Body of pancreas (tissue), 4 donors: ENCODE measurements around the gene SLC7A6OS. TPM values are rescaled to one million over a fixed set of nuclear protein-coding genes. Genes with fewer than 3 reads are reported as not detected.

Source experiments
- ATAC-seq: fragments of 150-250 bp; one replicate; pipeline ENCODE4 v1.9.1; 2016
- DNase-seq, 4 donors: peaks; one replicate each; pipeline ENCODE4 v3.0.0-alpha.2; 2019
- H3K27ac ChIP-seq, 4 donors: fragments of 200-600 bp; sonication (generic); 1 replicate in 3 of 4; 2 replicates in 1 of 4; pipeline versions ENCODE4 v1.5.1 to v1.6.1; 2016 to 2019; ENCODE audit warnings: mild to moderate bottlenecking in 1 of 4, mixed read lengths in 1 of 4, moderate library complexity in 1 of 4
- H3K27me3 ChIP-seq, 2 donors: fragments of 200-600 bp; sonication (generic); one replicate each; pipeline ENCODE4 v1.6.0; 2016; ENCODE audit warnings: mild to moderate bottlenecking in 1 of 2
- H3K36me3 ChIP-seq, 2 donors: fragments of 200-600 bp; sonication (generic); replicated peaks in 1 of 2; 2 replicates each; pipeline ENCODE4 v1.5.1; 2016; ENCODE audit warnings: low read depth in 2 of 2; ENCODE audit not compliant: insufficient read depth in 1 of 2
- H3K4me1 ChIP-seq: fragments of 200-600 bp; sonication (generic); one replicate; pipeline ENCODE4 v1.6.0; 2016
- H3K4me3 ChIP-seq, 2 donors: fragments of 200-600 bp; sonication (generic); 1 replicate in 1 of 2; 2 replicates in 1 of 2; pipeline ENCODE4 v1.5.1; 2016 to 2019
- H3K9me3 ChIP-seq, 3 donors: fragments of 200-600 bp; sonication (generic); 1 replicate in 2 of 3; 2 replicates in 1 of 3; pipeline ENCODE4 v1.5.1; 2016
- POLR2A ChIP-seq, 3 donors: fragments of 450-650 bp; IDR thresholded peaks; one replicate each; pipeline ENCODE4 v1.6.1; 2016; ENCODE audit warnings: antibody characterized with exemption in 3 of 3, mild to moderate bottlenecking in 2 of 3
- WGBS, 2 donors: methylation state at CpG; one replicate each; pipeline ENCODE4 v1.1.5; 2017; 5-methylcytosine and 5-hydroxymethylcytosine counted together
- intact Hi-C: fragments of 100-400 bp; cut with DNase I; formaldehyde crosslinking; loops from one replicate; pipeline ENCODE4 v1.15.1; 2023
- total RNA-seq, 2 donors: library from RNA; depleted of rRNA; stranded (reverse); fragments of >200 nt; gene quantifications; one replicate each; pipeline ENCODE4 v1.1.0, GENCODE V29; 2016
- TF ChIP-seq, protein P1 (sequence below), 7 experiments: fragments of 450-650 bp in 4 of 7; fragments of 200-600 bp in 3 of 7; sonication (generic) in 3 of 7; IDR thresholded peaks; one replicate each; pipeline ENCODE4 v1.5.1; 2016 to 2019; ENCODE audit warnings: antibody characterized with exemption in 7 of 7

The SLC7A6OS gene
- total RNA-seq, 2 donors from 2014 or later, result 13.0 to 32.3 TPM

DNA sequence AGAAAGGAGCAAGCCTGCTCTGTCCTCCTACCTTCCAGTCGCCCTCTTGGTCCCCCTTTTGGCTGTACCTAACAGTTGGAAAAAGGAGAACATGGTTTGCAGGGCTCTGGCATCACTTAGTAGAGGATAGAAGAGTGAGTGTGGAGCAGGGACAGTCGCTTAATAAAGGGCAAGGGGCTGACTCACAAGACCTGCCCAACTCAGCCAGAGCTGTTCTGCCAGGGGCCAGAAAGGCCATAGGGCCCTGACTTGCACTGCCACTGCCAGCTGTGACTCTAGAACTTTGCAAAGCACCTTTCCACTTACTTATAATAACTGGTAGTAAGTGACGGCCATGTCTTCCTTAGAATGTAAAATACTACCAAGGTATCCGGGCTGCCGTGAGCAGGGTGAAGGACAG is 13.6 kb upstream of the SLC7A6OS start:
- Histone ChIP-seq H3K9me3 (no peaks in the 10 kb centered on the region), H3K36me3 (peaks cover 0 to 6% of the 10 kb centered on the region in 2 donors), H3K4me1 (no peaks in the 10 kb centered on the region), H3K27me3 (no peaks in the 10 kb centered on the region), H3K27ac (no peak overlapping the region), H3K4me3 (no peak overlapping the region)
- TF ChIP-seq, protein P1, sequence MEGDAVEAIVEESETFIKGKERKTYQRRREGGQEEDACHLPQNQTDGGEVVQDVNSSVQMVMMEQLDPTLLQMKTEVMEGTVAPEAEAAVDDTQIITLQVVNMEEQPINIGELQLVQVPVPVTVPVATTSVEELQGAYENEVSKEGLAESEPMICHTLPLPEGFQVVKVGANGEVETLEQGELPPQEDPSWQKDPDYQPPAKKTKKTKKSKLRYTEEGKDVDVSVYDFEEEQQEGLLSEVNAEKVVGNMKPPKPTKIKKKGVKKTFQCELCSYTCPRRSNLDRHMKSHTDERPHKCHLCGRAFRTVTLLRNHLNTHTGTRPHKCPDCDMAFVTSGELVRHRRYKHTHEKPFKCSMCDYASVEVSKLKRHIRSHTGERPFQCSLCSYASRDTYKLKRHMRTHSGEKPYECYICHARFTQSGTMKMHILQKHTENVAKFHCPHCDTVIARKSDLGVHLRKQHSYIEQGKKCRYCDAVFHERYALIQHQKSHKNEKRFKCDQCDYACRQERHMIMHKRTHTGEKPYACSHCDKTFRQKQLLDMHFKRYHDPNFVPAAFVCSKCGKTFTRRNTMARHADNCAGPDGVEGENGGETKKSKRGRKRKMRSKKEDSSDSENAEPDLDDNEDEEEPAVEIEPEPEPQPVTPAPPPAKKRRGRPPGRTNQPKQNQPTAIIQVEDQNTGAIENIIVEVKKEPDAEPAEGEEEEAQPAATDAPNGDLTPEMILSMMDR (IDR thresholded peaks at IDR 0.05), result no peak
- no peak for TF ChIP-seq POLR2A (IDR thresholded peaks at IDR 0.05)
- DNase-seq (no peak), ATAC-seq (no peak)
- WGBS, 2 donors, result 88 to 89% methylated on average over 5 of the region's 5 CpGs
- intact Hi-C loops, result no loop called here

DNA sequence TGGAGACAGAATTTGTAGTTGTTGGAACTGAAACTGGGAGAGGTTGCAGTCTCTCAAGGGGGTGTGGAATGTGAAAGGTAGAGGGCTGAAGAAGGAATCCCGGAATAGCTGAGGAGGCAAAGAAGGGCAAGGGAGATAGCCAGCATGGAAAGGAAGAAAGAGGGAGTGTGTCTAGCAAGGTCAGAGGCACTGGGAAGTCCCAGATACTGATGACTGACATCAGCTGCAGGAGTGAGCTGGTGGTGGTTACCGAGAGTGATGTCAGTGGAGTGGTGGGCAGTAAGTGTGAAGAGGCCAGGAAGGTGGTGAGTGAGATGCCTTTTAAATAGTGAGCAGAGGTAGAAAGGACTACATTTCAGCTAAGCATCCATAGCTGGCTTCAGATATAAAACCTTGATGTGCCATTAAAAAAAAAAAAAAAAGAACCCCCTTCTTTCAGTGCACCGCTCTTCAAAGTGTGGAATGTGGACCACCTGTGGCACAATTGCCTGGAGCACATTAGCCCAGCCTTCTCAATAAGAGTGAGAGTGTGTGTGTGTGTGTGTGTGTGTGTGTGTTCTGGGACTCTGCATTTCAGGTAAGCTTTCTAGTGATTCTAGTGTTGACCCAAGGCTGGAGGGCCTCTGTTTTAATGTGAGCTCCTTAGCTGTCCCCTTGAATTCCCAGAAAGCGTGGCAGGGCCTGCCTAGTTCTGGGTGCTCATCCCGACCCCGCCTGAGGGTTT is 8.6 kb upstream of the SLC7A6OS start:
- no peaks in the 10 kb centered on the region for H3K4me1 ChIP-seq
- H3K36me3 ChIP-seq, result peaks cover 0 to 9% of the 10 kb centered on the region in 2 donors
- no peaks in the 10 kb centered on the region for H3K27me3 ChIP-seq
- no peak overlapping the region for H3K4me3 ChIP-seq
- TF ChIP-seq POLR2A (IDR thresholded peaks at IDR 0.05), result no peak
- TF ChIP-seq, protein P1 (IDR thresholded peaks at IDR 0.05), result no peak
- H3K27ac ChIP-seq, result no peak overlapping the region
- DNase-seq, result no peak
- ATAC-seq, result no peak
- 95 to 98% methylated on average over 6 of the region's 6 CpGs for WGBS, 2 donors
- no peaks in the 10 kb centered on the region for H3K9me3 ChIP-seq
- intact Hi-C loops, result no loop called here

DNA sequence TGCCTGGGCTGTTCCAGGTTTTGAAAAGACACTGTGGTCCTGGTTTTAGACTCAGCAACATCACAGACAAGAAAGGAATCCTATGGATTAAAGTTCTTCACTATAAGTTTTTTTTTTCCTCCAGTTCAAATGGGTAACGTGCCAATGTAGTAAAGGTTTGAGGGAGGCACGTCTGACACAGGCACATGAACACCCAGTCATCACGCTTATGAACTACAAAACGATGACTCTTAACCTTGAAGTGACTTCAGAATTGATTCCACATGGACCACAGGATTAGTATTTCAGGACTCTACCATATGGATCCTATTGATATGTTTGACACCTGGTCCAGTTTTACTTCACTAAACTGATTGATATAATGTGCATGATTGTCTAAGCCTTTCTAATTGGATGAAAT is 2.4 kb upstream of the SLC7A6OS start:
- 79 to 84% methylated on average over 4 of the region's 4 CpGs for WGBS, 2 donors
- H3K36me3 ChIP-seq, result peaks cover 0 to 8% of the 10 kb centered on the region in 2 donors

DNA sequence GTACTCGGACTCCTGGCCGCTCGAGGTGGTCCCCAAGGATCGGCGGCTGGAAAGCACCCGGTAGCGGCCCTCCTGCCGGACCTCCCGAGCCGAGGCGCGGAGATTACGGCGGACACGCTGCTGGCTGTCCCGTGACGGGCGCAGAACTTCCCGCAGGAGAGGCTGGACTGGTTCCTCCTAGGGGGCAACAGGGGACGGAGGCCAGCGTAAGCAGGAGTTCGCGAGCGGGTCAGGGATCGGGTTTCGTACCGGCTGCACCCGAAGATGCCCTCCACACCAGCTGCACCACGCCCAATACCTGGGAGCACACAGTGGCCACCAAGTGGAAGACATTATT is 341 bp downstream of the SLC7A6OS start:
- intact Hi-C loops, result no loop called here
- ATAC-seq (peak; percentile 28), DNase-seq (no peak)
- Histone ChIP-seq H3K4me1 (peaks cover 24% of the 10 kb centered on the region), H3K27me3 (no peaks in the 10 kb centered on the region), H3K4me3 (peak overlapping the region; percentile 46 to 84), H3K27ac (peak overlapping the region; percentile 30 to 84 (median 68)), H3K9me3 (no peaks in the 10 kb centered on the region), H3K36me3 (peaks cover 0 to 3% of the 10 kb centered on the region in 2 donors)
- TF ChIP-seq, protein P1 (IDR thresholded peaks at IDR 0.05), result no peak
- TF ChIP-seq POLR2A (IDR thresholded peaks at IDR 0.05), result no peak
- 0% methylated on average over 29 of the region's 29 CpGs; no CpG with 5 or more reads in 1 of the 2 donors for WGBS, 2 donors

More for the DNA sequence above, 2.4 kb upstream of the SLC7A6OS start:
- TF ChIP-seq POLR2A (IDR thresholded peaks at IDR 0.05), result no peak
- TF ChIP-seq, protein P1 (IDR thresholded peaks at IDR 0.05), result no peak
- intact Hi-C loops, result no loop called here
- no peak overlapping the region for H3K4me3 ChIP-seq
- H3K27ac ChIP-seq, result no peak overlapping the region
- no peak for DNase-seq
- peaks cover 24% of the 10 kb centered on the region for H3K4me1 ChIP-seq
- no peak for ATAC-seq
- H3K27me3 ChIP-seq, result no peaks in the 10 kb centered on the region
- H3K9me3 ChIP-seq, result no peaks in the 10 kb centered on the region

DNA sequence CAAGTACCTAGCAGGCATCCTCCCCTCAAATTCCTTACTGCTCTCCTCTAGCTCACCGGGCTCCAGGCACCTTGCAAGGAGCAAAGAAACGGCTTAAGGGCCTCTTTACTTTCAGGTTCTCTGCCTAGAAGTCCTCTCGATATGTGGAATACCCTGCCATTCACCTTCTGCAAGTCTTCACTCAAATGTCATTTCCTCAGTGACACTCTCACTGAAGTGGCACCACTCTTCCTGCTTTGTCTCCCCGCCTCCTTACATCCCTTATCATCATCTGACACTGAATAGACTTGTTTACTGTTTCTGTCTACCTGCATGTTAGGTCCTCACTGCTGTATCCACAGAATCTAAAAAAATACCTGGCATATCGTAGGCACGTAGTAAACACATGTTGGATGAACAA is 947 bp downstream of the SLC7A6OS start:
- Histone ChIP-seq H3K27me3 (no peaks in the 10 kb centered on the region), H3K36me3 (peaks cover 0 to 3% of the 10 kb centered on the region in 2 donors), H3K27ac (no peak overlapping the region), H3K9me3 (no peaks in the 10 kb centered on the region), H3K4me1 (peaks cover 24% of the 10 kb centered on the region), H3K4me3 (peak overlapping the region; percentile 46 to 84)
- 30 to 32% methylated on average over 6 of the region's 6 CpGs for WGBS, 2 donors
- no peak for DNase-seq
- no peak for TF ChIP-seq POLR2A (IDR thresholded peaks at IDR 0.05)
- TF ChIP-seq, protein P1 (IDR thresholded peaks at IDR 0.05), result no peak
- intact Hi-C loops, result no loop called here
- ATAC-seq, result no peak
